Ovary (tissue), 3 donors: ENCODE results near the gene FUCA2.

ENCODE experiments used
- CTCF ChIP-seq, 3 donors: fragments of 450-650 bp in 2 of 3; fragments of 200-600 bp in 1 of 3; IDR thresholded peaks; one replicate each; pipeline versions ENCODE4 v1.5.1 to v1.8.0; 2016 to 2022; ENCODE audit warnings: antibody characterized with exemption in 3 of 3, mild to moderate bottlenecking in 1 of 3
- POLR2A ChIP-seq: fragments of 450-650 bp; IDR thresholded peaks from one replicate; pipeline ENCODE4 v1.6.1; 2017; ENCODE audit warnings: antibody characterized with exemption, mild to moderate bottlenecking, moderate library complexity
- donor health status: DM: no; HTN: no; CAD: no.

DNA sequence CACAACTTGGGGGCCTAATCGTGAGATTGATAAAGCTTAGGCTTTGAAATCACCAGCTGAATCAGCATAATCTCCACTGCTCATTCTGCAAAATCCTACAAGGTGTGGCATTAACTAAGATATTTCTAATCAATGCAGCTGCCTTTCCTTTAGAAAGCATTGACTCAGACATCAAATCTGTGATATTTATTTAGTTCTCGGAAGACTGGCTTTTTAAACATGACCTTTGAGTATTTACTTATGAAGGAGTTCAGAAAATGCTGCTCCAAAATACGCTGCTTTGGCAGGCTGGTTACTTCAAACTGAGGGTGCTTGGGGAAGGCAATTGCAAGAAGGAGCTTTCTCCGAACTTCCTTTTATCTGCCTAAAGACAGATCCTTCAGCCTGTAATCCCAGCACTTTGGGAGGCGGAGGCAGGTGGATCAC, 23.7 kb upstream of the FUCA2 start:
- TF ChIP-seq CTCF (IDR thresholded peaks at IDR 0.05) (no peak), POLR2A (no peak)
